ENCODE measurements around the gene PDE11A.

The PDE11A gene

DNA sequence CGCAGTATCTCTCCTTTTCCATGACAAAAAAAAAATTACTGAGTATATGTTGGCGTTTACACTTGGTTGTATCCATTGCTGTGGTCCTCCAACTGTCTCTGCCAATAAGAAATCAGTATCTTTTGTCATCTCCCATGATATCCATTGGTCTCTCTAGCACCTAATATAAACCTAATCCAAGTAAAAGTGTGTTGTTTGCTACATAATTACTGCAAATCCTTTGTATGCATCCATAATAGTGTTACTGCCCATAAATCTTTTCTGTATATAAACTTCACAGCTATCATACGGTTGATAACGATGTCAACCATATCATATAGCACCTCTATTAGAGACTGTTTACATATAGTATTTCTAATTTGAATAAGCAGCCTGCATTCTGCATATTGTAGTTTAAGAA, 453.1 kb downstream of the PDE11A start:
- ATAC-seq: no peak

DNA sequence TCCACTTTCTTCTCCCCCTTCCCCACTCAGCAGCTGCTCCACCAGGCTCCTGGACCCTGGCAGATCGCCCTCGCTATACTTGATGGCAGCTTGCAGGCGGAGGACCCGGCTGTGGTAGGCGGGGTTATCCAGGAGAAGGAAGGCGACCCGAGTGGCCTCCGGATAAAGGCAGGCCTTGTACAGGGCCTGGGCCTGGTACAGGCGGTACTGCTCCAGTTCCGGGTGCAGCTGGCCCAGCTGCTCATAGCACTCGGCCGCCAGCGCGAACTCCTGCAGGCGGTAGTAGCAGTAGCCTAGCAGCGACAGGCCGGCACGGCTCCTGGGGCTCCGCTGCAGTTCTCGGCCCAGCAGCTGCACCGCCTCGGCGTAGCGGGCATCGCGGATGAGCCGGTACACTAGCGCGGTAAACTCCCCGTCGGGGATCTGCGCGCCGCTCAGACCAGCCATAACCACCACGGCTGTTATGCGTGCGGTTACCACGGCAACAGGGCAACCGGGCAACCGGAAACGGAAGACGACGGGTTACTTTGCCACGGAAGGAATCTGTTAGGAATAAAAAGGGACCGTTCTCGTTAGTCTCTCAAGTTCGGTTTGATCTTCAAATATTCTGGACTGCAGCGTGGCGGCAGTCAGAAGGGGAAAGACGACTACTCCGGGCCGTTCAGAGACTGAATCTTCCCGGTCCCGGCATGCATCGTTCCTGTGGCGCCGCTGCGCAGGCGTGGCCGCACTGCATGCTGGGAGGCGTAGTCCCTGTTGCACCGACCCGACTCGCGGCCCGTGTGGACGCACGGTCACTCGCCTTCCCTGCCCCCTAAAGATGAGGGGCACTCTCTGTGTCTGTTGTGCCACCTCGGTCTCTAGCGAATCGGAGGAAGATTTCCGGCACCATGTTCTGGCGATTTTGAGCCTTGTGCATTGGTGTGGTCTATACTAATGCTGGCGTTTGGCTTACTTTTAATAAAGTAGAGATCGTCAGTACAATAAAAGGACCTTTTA, 454.0 kb downstream of the PDE11A start:
- ATAC-seq: peak; percentile 98
- TF ChIP-seq, protein P1, sequence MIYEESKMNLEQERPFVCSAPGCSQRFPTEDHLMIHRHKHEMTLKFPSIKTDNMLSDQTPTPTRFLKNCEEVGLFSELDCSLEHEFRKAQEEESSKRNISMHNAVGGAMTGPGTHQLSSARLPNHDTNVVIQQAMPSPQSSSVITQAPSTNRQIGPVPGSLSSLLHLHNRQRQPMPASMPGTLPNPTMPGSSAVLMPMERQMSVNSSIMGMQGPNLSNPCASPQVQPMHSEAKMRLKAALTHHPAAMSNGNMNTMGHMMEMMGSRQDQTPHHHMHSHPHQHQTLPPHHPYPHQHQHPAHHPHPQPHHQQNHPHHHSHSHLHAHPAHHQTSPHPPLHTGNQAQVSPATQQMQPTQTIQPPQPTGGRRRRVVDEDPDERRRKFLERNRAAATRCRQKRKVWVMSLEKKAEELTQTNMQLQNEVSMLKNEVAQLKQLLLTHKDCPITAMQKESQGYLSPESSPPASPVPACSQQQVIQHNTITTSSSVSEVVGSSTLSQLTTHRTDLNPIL (CRISPR knock-in tag; IDR thresholded peaks at IDR 0.05; ENCODE audit: low read depth): no peak
- TF ChIP-seq ISL1 (CRISPR knock-in tag; IDR thresholded peaks at IDR 0.05): no peak
- no peak for TF ChIP-seq GLIS3 (CRISPR knock-in tag; IDR thresholded peaks at IDR 0.05)
- TF ChIP-seq ZNF8 (CRISPR knock-in tag; IDR thresholded peaks at IDR 0.05): no peak
- TF ChIP-seq PPARA (CRISPR knock-in tag; IDR thresholded peaks at IDR 0.05; ENCODE audit: borderline replicate concordance): no peak
- TF ChIP-seq, protein P2, sequence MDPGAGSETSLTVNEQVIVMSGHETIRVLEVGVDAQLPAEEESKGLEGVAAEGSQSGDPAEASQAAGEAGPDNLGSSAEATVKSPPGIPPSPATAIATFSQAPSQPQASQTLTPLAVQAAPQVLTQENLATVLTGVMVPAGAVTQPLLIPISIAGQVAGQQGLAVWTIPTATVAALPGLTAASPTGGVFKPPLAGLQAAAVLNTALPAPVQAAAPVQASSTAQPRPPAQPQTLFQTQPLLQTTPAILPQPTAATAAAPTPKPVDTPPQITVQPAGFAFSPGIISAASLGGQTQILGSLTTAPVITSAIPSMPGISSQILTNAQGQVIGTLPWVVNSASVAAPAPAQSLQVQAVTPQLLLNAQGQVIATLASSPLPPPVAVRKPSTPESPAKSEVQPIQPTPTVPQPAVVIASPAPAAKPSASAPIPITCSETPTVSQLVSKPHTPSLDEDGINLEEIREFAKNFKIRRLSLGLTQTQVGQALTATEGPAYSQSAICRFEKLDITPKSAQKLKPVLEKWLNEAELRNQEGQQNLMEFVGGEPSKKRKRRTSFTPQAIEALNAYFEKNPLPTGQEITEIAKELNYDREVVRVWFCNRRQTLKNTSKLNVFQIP (CRISPR knock-in tag; IDR thresholded peaks at IDR 0.05; ENCODE audit: borderline replicate concordance, low read depth): no peak
- TF ChIP-seq ZFP30 (CRISPR knock-in tag; IDR thresholded peaks at IDR 0.05): no peak
- no peak for TF ChIP-seq TOX (CRISPR knock-in tag; IDR thresholded peaks at IDR 0.05; ENCODE audit: borderline replicate concordance)
- TF ChIP-seq RARB (CRISPR knock-in tag; IDR thresholded peaks at IDR 0.05): no peak
- TF ChIP-seq ZC3H10 (CRISPR knock-in tag; IDR thresholded peaks at IDR 0.05): no peak
- TF ChIP-seq SNAI2 (CRISPR knock-in tag; IDR thresholded peaks at IDR 0.05): peak; percentile 20; the same call in 1 of the 2 replicates
- TF ChIP-seq, protein P3, sequence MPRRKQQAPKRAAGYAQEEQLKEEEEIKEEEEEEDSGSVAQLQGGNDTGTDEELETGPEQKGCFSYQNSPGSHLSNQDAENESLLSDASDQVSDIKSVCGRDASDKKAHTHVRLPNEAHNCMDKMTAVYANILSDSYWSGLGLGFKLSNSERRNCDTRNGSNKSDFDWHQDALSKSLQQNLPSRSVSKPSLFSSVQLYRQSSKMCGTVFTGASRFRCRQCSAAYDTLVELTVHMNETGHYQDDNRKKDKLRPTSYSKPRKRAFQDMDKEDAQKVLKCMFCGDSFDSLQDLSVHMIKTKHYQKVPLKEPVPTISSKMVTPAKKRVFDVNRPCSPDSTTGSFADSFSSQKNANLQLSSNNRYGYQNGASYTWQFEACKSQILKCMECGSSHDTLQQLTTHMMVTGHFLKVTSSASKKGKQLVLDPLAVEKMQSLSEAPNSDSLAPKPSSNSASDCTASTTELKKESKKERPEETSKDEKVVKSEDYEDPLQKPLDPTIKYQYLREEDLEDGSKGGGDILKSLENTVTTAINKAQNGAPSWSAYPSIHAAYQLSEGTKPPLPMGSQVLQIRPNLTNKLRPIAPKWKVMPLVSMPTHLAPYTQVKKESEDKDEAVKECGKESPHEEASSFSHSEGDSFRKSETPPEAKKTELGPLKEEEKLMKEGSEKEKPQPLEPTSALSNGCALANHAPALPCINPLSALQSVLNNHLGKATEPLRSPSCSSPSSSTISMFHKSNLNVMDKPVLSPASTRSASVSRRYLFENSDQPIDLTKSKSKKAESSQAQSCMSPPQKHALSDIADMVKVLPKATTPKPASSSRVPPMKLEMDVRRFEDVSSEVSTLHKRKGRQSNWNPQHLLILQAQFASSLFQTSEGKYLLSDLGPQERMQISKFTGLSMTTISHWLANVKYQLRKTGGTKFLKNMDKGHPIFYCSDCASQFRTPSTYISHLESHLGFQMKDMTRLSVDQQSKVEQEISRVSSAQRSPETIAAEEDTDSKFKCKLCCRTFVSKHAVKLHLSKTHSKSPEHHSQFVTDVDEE (CRISPR knock-in tag; IDR thresholded peaks at IDR 0.05): 0 out of 2 replicates have a peak, but pooled peaks have one; percentile 27
- no peak for TF ChIP-seq ESRRG (CRISPR knock-in tag; IDR thresholded peaks at IDR 0.05)

More for the DNA sequence above, 453.1 kb downstream of the PDE11A start:
- TF ChIP-seq TOX (CRISPR knock-in tag; IDR thresholded peaks at IDR 0.05; ENCODE audit: borderline replicate concordance) (no peak), ZFP3 (CRISPR knock-in tag; IDR thresholded peaks at IDR 0.05) (no peak), TCF4 (CRISPR knock-in tag; IDR thresholded peaks at IDR 0.05; ENCODE audit: borderline replicate concordance) (no peak), OSR1 (CRISPR knock-in tag; IDR thresholded peaks at IDR 0.05) (no peak), SNAI2 (CRISPR knock-in tag; IDR thresholded peaks at IDR 0.05) (no peak), ZC3H10 (CRISPR knock-in tag; IDR thresholded peaks at IDR 0.05) (no peak), PATZ1 (CRISPR knock-in tag; IDR thresholded peaks at IDR 0.05; ENCODE audit: borderline replicate concordance) (no peak), RARB (CRISPR knock-in tag; IDR thresholded peaks at IDR 0.05) (no peak), ARNTL (CRISPR knock-in tag; IDR thresholded peaks at IDR 0.05; ENCODE audit: borderline replicate concordance, low read depth) (no peak), ZNF565 (CRISPR knock-in tag; conservative IDR thresholded peaks at IDR 0.05; ENCODE audit: low read depth) (no peak), BACH2 (CRISPR knock-in tag; IDR thresholded peaks at IDR 0.05; ENCODE audit: borderline replicate concordance) (no peak), GLIS3 (CRISPR knock-in tag; IDR thresholded peaks at IDR 0.05) (no peak), PPARA (CRISPR knock-in tag; IDR thresholded peaks at IDR 0.05; ENCODE audit: borderline replicate concordance) (no peak), CSDC2 (CRISPR knock-in tag; IDR thresholded peaks at IDR 0.05) (no peak), ZNF8 (CRISPR knock-in tag; IDR thresholded peaks at IDR 0.05) (no peak), ZNF70 (CRISPR knock-in tag; IDR thresholded peaks at IDR 0.05) (no peak)
- TF ChIP-seq, protein P1 (CRISPR knock-in tag; IDR thresholded peaks at IDR 0.05; ENCODE audit: low read depth): no peak
